ENCODE data around the gene DNAL4.
A peak's percentile ranks its signal among the peaks of the same experiment; 100 is the strongest.
"Not testable (repeated sequence)": the region's sequence is repeated elsewhere in the genome, so short reads cannot be mapped to it uniquely, and the experiment has no call there.

DNAL4 gene

GRCh38 chr22:38826801-38827200, 32.9 kb upstream of the DNAL4 start:
- no peak for DNase-seq

- no peak for DNase-seq
Measured at GRCh38 chr22:38826386-38826785, 32.4 kb upstream of the DNAL4 start.

GRCh38 chr22:38824585-38824984, 30.6 kb upstream of the DNAL4 start:
- DNase-seq: peak; percentile 78

GRCh38 chr22:38823637-38824036, 29.7 kb upstream of the DNAL4 start:
- DNase-seq: no peak

GRCh38 chr22:38823076-38823475, 29.1 kb upstream of the DNAL4 start:
- DNase-seq: no peak

- DNase-seq: no peak
Measured at GRCh38 chr22:38820020-38820419, 26.1 kb upstream of the DNAL4 start.

GRCh38 chr22:38819387-38819940, 25.5 kb upstream of the DNAL4 start:
- DNase-seq: no peak

- no peak for DNase-seq
Measured at GRCh38 chr22:38817196-38817595, 23.3 kb upstream of the DNAL4 start.

GRCh38 chr22:38815842-38816241, 21.9 kb upstream of the DNAL4 start:
- no peak for DNase-seq

- no peak for DNase-seq
Measured at GRCh38 chr22:38811241-38811640, 17.3 kb upstream of the DNAL4 start.

GRCh38 chr22:38805041-38805593, 11.2 kb upstream of the DNAL4 start:
- not testable (repeated sequence) for DNase-seq

GRCh38 chr22:38802671-38803121, 8.8 kb upstream of the DNAL4 start:
- no peak for DNase-seq

- DNase-seq: no peak
Measured at GRCh38 chr22:38799265-38800002, 5.5 kb upstream of the DNAL4 start.

- no peak for DNase-seq
Measured at GRCh38 chr22:38798496-38798895, 4.6 kb upstream of the DNAL4 start.

GRCh38 chr22:38796262-38796957, 2.5 kb upstream of the DNAL4 start:
- DNase-seq: no peak

GRCh38 chr22:38795569-38795968, 1.6 kb upstream of the DNAL4 start:
- DNase-seq: no peak

GRCh38 chr22:38793317-38793716, 626 bp downstream of the DNAL4 start:
- no peak for DNase-seq

GRCh38 chr22:38792833-38793232, 1.1 kb downstream of the DNAL4 start:
- DNase-seq: no peak

- DNase-seq: no peak
Measured at GRCh38 chr22:38789606-38790005, 4.3 kb downstream of the DNAL4 start.

- no peak for DNase-seq
Measured at GRCh38 chr22:38788846-38789245, 5.1 kb downstream of the DNAL4 start.

GRCh38 chr22:38788021-38788816, 5.7 kb downstream of the DNAL4 start:
- no peak for DNase-seq

GRCh38 chr22:38786631-38787030, 7.3 kb downstream of the DNAL4 start:
- no peak for DNase-seq

- DNase-seq: no peak
Measured at GRCh38 chr22:38784856-38785255, 9.1 kb downstream of the DNAL4 start.

Measured in MV-4-11 (cell line).